K562 (cell line): ENCODE measurements around the gene ANKEF1. TPM values are rescaled to one million over a fixed set of nuclear protein-coding genes. Genes with fewer than 3 reads are reported as not detected.

ENCODE experiments used
- BCOR ChIP-seq: fragments of 450-650 bp; IDR thresholded peaks from 2 replicates; pipeline ENCODE4 v1.6.1; 2016
- CBX1 ChIP-seq: sonication (generic); IDR thresholded peaks from 2 replicates; pipeline ENCODE4 v1.6.1; 2016; ENCODE audit warnings: antibody characterized with exemption, low read depth, mild to moderate bottlenecking
- ERF ChIP-seq: fragments of 450-650 bp; formaldehyde crosslinking; IDR thresholded peaks from 2 replicates; pipeline ENCODE4 v1.4.0; 2020; ENCODE audit warnings: mild to moderate bottlenecking, mixed read lengths
- EZH2 ChIP-seq: IDR thresholded peaks from 2 replicates; pipeline ENCODE4 v1.6.1; 2012; ENCODE audit warnings: low read depth, mild to moderate bottlenecking, inconsistent platforms, low read length, borderline replicate concordance
- FOXA1 ChIP-seq: fragments of 450-650 bp; IDR thresholded peaks from 2 replicates; pipeline ENCODE4 v1.6.1; 2016; ENCODE audit warnings: mild to moderate bottlenecking, borderline replicate concordance
- GATAD2B ChIP-seq: fragments of 450-650 bp; IDR thresholded peaks from 2 replicates; pipeline ENCODE4 v1.6.1; 2017; ENCODE audit warnings: mild to moderate bottlenecking, borderline replicate concordance
- HEY1 ChIP-seq: fragments of 250-450 bp; sonication (Bioruptor Pico); IDR thresholded peaks from 2 replicates; pipeline ENCODE4 v1.5.0; 2020; ENCODE audit warnings: mild to moderate bottlenecking, moderate library complexity, borderline replicate concordance
- HMG20A ChIP-seq: fragments of 450-650 bp; formaldehyde crosslinking; conservative IDR thresholded peaks from 2 replicates; pipeline ENCODE4 v1.4.0; 2020; ENCODE audit warnings: mild to moderate bottlenecking, mixed read lengths
- HMGN3 ChIP-seq: IDR thresholded peaks from 2 replicates; pipeline ENCODE4 v1.6.1; 2011; ENCODE audit warnings: borderline replicate concordance, low read depth, mild to moderate bottlenecking, mixed read lengths, low read length; ENCODE audit not compliant: insufficient read length; ENCODE audit errors: extremely low read depth
- NCOR1 ChIP-seq: fragments of 450-650 bp; IDR thresholded peaks from 2 replicates; pipeline ENCODE4 v1.6.1; 2016; ENCODE audit warnings: mild to moderate bottlenecking, moderate library complexity
- NR3C1 ChIP-seq: sonication (generic); formaldehyde crosslinking; IDR thresholded peaks from 2 replicates; pipeline ENCODE4 v1.8.1; 2022; ENCODE audit warnings: missing genetic modification reagents
- PHB ChIP-seq: fragments of 250-450 bp; sonication (Bioruptor Pico); IDR thresholded peaks from 2 replicates; pipeline ENCODE4 v1.5.0; 2021
- SMAD2 ChIP-seq: fragments of 150-350 bp; IDR thresholded peaks from 2 replicates; pipeline ENCODE4 v1.6.1; 2014; ENCODE audit warnings: low read depth, mild to moderate bottlenecking, low read length
- SP1 ChIP-seq: sonication (generic); formaldehyde crosslinking; IDR thresholded peaks from 2 replicates; pipeline ENCODE4 v1.8.1; 2022; ENCODE audit warnings: mild to moderate bottlenecking, missing genetic modification reagents
- SPI1 ChIP-seq: IDR thresholded peaks from 2 replicates; pipeline ENCODE4 v1.6.1; 2011; ENCODE audit warnings: low read depth, low read length, control low read depth, borderline replicate concordance
- SRSF7 ChIP-seq: fragments of 200-400 bp; formaldehyde crosslinking; optimal IDR thresholded peaks from 2 replicates; pipeline ENCODE3; 2017; ENCODE audit warnings: mild to moderate bottlenecking, low read depth, low read length
- STAT5A ChIP-seq: IDR thresholded peaks from 2 replicates; pipeline ENCODE4 v1.6.1; 2012; ENCODE audit warnings: low read length, inconsistent platforms, borderline replicate concordance
- TCF7L2 ChIP-seq: fragments of 150-350 bp; IDR thresholded peaks from 2 replicates; pipeline ENCODE4 v1.6.1; 2016; ENCODE audit warnings: low read depth, mild to moderate bottlenecking, low read length, moderate library complexity
- TRIM24 ChIP-seq, 2 experiments: fragments of 450-650 bp; IDR thresholded peaks; 2 replicates each; pipeline ENCODE4 v1.6.1; 2016
- XRCC4 ChIP-seq: IDR thresholded peaks from one replicate; pipeline ENCODE4 v1.6.1; 2011; ENCODE audit not compliant: insufficient read depth, insufficient read length; ENCODE audit errors: extremely low read depth
- YBX1 ChIP-seq: fragments of 450-650 bp; IDR thresholded peaks from 2 replicates; pipeline ENCODE4 v1.7.1; 2016; ENCODE audit warnings: mild to moderate bottlenecking
- ZBTB1 ChIP-seq: sonication (generic); formaldehyde crosslinking; IDR thresholded peaks from 2 replicates; pipeline ENCODE4 v1.8.1; 2023; ENCODE audit warnings: missing genetic modification reagents, low read depth, mild to moderate bottlenecking, borderline replicate concordance
- ZC3H11A ChIP-seq: IDR thresholded peaks from 2 replicates; pipeline ENCODE4 v1.6.1; 2012; ENCODE audit warnings: low read depth, low read length, improper control_type of control experiment
- ZNF354B ChIP-seq: fragments of 250-450 bp; sonication (Bioruptor Pico); IDR thresholded peaks from 2 replicates; pipeline ENCODE4 v1.4.0; 2020
- ZNF584 ChIP-seq: fragments of 200-800 bp; sonication (Bioruptor generic); IDR thresholded peaks from 2 replicates; pipeline ENCODE4 v1.6.1; 2016; ENCODE audit warnings: low read depth, mild to moderate bottlenecking, missing genetic modification characterization, missing compliant biosample characterization
- ZNF696 ChIP-seq: fragments of 250-450 bp; sonication (Bioruptor Pico); conservative IDR thresholded peaks from 2 replicates; pipeline ENCODE4 v1.4.0; 2020; ENCODE audit warnings: mild to moderate bottlenecking, moderate library complexity
- polyA plus RNA-seq, 8 experiments: library from polyadenylated mRNA; depleted of rRNA in 4 of 8; stranded (reverse) in 5 of 8; unstranded in 3 of 8; fragments of >200 nt; fragmentation: Nextera tagmentation in 2 of 8; fragmentation: Illumina TruSeq in 1 of 8; extraction: Ambion mirVana in 2 of 8; extraction: Trizol in 1 of 8; gene quantifications; 2 replicates each; pipeline versions ENCODE4 v1.2.1 to v1.2.3, GENCODE V29; 2011 to 2014; ENCODE audit warnings: inconsistent platforms in 1 of 8, missing spikeins in 1 of 8
- total RNA-seq, 7 experiments: library from RNA; depleted of rRNA in 6 of 7; stranded (reverse); fragments of >200 nt in 6 of 7; fragmentation: Illumina TruSeq in 2 of 7; extraction: Trizol in 2 of 7; gene quantifications; 2 replicates each; pipeline versions ENCODE4 v1.2.1 to v1.2.3, GENCODE V29; 2011 to 2021; ENCODE audit warnings: low replicate concordance in 1 of 7
- TF ChIP-seq, protein P1 (sequence below): fragments of 450-650 bp; IDR thresholded peaks from 2 replicates; pipeline ENCODE4 v1.6.1; 2016; ENCODE audit warnings: low read depth, mild to moderate bottlenecking, moderate library complexity
- TF ChIP-seq, protein P2 (sequence below): sonication (generic); formaldehyde crosslinking; IDR thresholded peaks from 2 replicates; pipeline ENCODE4 v1.8.0; 2022; ENCODE audit warnings: missing genetic modification reagents, mild to moderate bottlenecking, moderate library complexity, borderline replicate concordance
- TF ChIP-seq, protein P3 (sequence below): fragments of 450-650 bp; formaldehyde crosslinking; IDR thresholded peaks from 2 replicates; pipeline ENCODE4 v1.4.0; 2020; ENCODE audit warnings: mild to moderate bottlenecking, moderate library complexity

The ANKEF1 gene
- total and polyA plus RNA-seq, 9 of the 15 experiments (the other 6 are each of a cell fraction or from before 2014, with no cell fraction given), result 0.35 to 2.1 (median 1.7) TPM

DNA sequence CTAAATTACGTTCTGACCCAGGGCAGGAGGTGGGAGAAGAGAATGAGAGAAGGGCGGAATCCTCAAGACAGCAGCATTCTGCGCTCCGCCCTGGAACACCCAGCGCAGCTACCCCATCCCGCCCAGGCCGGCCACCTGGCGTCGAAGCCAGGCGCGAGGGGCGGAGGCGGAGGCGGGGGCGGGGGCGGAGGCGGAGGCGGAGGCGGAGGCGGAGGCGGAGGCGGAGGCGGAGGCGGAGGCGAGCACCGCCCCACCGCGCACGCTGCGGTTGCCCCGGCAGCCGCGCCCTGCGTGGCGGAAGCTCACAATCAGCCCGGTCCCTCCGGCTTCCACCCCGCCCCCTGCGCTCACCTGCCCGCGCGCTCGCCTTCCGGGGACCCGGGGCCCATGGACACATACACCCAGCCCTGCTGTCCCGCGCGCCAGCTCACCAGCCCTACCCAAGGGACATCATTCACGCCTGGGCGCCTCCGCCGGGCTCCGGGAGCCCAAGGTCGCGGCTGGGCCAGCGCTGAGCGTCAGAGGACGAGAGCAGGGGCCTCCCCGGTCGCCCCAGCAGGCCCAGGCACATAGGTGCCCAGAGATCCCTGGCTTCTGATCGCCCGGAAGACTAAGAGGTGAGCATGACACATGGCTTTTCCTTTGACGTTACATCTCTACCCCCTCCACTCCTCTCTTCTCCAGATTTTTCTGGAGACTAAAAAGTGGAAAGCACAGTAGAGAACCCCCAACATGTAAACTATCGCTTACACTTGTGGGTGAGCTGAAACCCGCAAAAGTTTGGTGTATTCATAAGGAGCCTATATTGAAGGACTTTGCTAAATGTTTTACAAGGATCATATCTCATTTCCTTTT lies at the start of gene ANKEF1 (continued):
- no peak for TF ChIP-seq EZH2
- TF ChIP-seq FOXA1, result no peak
- TF ChIP-seq TCF7L2, result no peak
- no peak for TF ChIP-seq PHB (CRISPR knock-in tag)
- no peak for TF ChIP-seq SP1 (CRISPR knock-in tag)
- no peak for TF ChIP-seq HEY1 (CRISPR knock-in tag)
- no peak for TF ChIP-seq HMGN3
- TF ChIP-seq, protein P1, sequence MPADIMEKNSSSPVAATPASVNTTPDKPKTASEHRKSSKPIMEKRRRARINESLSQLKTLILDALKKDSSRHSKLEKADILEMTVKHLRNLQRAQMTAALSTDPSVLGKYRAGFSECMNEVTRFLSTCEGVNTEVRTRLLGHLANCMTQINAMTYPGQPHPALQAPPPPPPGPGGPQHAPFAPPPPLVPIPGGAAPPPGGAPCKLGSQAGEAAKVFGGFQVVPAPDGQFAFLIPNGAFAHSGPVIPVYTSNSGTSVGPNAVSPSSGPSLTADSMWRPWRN, result no peak
- TF ChIP-seq, protein P2, sequence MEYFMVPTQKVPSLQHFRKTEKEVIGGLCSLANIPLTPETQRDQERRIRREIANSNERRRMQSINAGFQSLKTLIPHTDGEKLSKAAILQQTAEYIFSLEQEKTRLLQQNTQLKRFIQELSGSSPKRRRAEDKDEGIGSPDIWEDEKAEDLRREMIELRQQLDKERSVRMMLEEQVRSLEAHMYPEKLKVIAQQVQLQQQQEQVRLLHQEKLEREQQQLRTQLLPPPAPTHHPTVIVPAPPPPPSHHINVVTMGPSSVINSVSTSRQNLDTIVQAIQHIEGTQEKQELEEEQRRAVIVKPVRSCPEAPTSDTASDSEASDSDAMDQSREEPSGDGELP, result 0 out of 2 replicates have a peak, but pooled peaks have one; percentile 16
- TF ChIP-seq ERF, result no peak
- TF ChIP-seq ZNF696 (CRISPR knock-in tag), result no peak
- TF ChIP-seq TRIM24 (IDR thresholded peaks at IDR 0.05), result peak in 1 of 2 experiments; percentile 56; a peak in 1 of 4 replicates
- TF ChIP-seq ZNF584 (CRISPR knock-in tag), result no peak
- no peak for TF ChIP-seq SMAD2
- TF ChIP-seq SRSF7, result no peak
- no peak for TF ChIP-seq SPI1
- TF ChIP-seq ZNF354B (CRISPR knock-in tag), result no peak
- no peak for TF ChIP-seq HMG20A (CRISPR knock-in tag)
- TF ChIP-seq CBX1, result peak; percentile 36; the same call in 1 of the 2 replicates
- no peak for TF ChIP-seq ZC3H11A
- no peak for TF ChIP-seq NCOR1
- TF ChIP-seq BCOR, result no peak
- 0 out of 2 replicates have a peak, but pooled peaks have one; percentile 23 for TF ChIP-seq ZBTB1 (CRISPR knock-in tag)
- no peak for TF ChIP-seq GATAD2B
- no peak for TF ChIP-seq YBX1
- TF ChIP-seq NR3C1 (CRISPR knock-in tag), result no peak
- no peak for TF ChIP-seq STAT5A
- no peak for TF ChIP-seq XRCC4
- TF ChIP-seq, protein P3, sequence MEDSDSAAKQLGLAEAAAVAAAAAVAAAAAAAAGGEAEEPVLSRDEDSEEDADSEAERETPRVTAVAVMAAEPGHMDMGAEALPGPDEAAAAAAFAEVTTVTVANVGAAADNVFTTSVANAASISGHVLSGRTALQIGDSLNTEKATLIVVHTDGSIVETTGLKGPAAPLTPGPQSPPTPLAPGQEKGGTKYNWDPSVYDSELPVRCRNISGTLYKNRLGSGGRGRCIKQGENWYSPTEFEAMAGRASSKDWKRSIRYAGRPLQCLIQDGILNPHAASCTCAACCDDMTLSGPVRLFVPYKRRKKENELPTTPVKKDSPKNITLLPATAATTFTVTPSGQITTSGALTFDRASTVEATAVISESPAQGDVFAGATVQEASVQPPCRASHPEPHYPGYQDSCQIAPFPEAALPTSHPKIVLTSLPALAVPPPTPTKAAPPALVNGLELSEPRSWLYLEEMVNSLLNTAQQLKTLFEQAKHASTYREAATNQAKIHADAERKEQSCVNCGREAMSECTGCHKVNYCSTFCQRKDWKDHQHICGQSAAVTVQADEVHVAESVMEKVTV (CRISPR knock-in tag), result no peak
